ENCODE data around the gene NID2. TPM values are rescaled to one million over a fixed set of nuclear protein-coding genes. Genes with fewer than 3 reads are reported as not detected.

NID2 gene
- total and polyA plus RNA-seq, 4 donors, result 2.3 to 23.3 (median 10.1) TPM

DNA sequence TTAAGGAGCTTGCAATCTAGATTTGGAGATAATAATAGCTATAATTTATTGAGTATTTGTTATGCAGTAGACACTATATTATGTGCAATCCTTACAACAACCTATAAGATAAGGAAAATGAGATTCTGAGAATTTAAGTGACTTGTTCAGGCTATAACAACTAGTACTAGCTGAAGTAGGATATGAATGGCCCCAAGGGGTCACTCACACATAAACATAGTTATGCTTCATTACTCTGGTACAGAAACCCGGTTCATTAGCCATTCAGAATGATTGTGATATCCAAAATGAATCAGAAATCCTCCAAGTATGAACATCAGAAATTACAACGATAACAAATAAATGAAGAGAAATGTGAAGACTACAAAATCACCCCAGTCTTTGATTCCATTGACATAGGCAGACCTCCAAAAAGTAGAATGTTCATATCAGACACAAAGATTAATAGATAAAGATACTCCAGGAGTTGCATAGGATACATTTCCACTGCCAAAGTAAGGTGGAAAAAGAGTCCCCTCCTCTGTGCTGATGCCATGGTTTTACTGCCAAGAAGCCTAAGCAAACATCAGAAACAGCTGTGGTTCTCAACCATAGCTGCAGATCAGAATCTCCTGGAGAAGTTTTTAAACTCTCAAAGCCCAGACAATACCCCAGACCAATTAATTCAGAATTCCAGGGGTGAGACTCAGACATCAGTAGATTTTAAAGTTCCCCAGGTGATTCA, 8.6 kb upstream of the NID2 start:
- no peak overlapping the region for H3K9ac ChIP-seq (ENCODE audit: low read depth in 1 of 2, low read length in 2 of 2)
- no peaks in the 10 kb centered on the region for H3K36me3 ChIP-seq (ENCODE audit: control insufficient read depth in 4 of 4, insufficient read depth in 3 of 4, low read depth in 1 of 4, low read length in 3 of 4)
- peaks cover 0 to 9% (median 2%) of the 10 kb centered on the region in 4 donors for H3K27me3 ChIP-seq (ENCODE audit: control insufficient read depth in 4 of 4, insufficient read depth in 4 of 4, low read length in 3 of 4)
- WGBS, result 50% methylated on average over 2 of the region's 2 CpGs
- no peaks in the 10 kb centered on the region for H3K9me3 ChIP-seq (ENCODE audit: control insufficient read depth in 4 of 4, low read length in 3 of 4)
- DNase-seq (ENCODE audit: low spot score), result no peak
- H3K27ac ChIP-seq (ENCODE audit: low read depth in 1 of 2, low read length in 2 of 2), result no peak overlapping the region
- H3K4me1 ChIP-seq (ENCODE audit: control insufficient read depth in 4 of 4, insufficient read depth in 4 of 4, low read length in 3 of 4), result no peaks in the 10 kb centered on the region
- no peak overlapping the region for H3K4me3 ChIP-seq (ENCODE audit: low read depth in 1 of 3, low read length in 3 of 3)
- TF ChIP-seq, protein P1, sequence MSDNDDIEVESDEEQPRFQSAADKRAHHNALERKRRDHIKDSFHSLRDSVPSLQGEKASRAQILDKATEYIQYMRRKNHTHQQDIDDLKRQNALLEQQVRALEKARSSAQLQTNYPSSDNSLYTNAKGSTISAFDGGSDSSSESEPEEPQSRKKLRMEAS (IDR thresholded peaks at IDR 0.05), result no peak
- no peak for TF ChIP-seq HNF4A (conservative IDR thresholded peaks at IDR 0.05)
- no peak for TF ChIP-seq TAF1 (conservative IDR thresholded peaks at IDR 0.05)
- no peak for TF ChIP-seq EGR1 (IDR thresholded peaks at IDR 0.05; ENCODE audit: low read depth in 2 of 2)
- TF ChIP-seq, protein P2, sequence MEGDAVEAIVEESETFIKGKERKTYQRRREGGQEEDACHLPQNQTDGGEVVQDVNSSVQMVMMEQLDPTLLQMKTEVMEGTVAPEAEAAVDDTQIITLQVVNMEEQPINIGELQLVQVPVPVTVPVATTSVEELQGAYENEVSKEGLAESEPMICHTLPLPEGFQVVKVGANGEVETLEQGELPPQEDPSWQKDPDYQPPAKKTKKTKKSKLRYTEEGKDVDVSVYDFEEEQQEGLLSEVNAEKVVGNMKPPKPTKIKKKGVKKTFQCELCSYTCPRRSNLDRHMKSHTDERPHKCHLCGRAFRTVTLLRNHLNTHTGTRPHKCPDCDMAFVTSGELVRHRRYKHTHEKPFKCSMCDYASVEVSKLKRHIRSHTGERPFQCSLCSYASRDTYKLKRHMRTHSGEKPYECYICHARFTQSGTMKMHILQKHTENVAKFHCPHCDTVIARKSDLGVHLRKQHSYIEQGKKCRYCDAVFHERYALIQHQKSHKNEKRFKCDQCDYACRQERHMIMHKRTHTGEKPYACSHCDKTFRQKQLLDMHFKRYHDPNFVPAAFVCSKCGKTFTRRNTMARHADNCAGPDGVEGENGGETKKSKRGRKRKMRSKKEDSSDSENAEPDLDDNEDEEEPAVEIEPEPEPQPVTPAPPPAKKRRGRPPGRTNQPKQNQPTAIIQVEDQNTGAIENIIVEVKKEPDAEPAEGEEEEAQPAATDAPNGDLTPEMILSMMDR (IDR thresholded peaks at IDR 0.05; ENCODE audit: low read depth, low read length, missing input control), result no peak
- TF ChIP-seq YY1 (IDR thresholded peaks at IDR 0.05), result no peak

DNA sequence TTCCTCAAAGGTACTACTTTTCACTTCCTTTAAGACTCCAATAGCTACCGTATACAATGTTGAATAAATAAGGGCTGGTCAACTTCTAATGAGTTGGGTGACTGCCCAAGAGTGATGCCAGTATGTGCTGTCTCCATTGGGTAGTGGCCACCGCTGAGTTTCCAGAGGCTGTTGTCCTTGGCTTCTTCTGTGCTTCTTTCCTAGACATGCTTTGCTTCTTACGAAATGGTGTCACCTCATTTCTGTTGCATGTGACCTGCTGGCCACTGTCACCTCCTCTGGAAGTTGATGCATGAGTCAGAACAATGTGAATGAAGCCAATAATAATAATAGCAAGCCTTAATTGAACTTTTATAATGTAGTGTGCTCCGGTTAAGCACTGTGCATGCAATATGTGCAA, 7.5 kb upstream of the NID2 start:
- no peak for DNase-seq (ENCODE audit: low spot score)
- H3K27me3 ChIP-seq (ENCODE audit: control insufficient read depth in 4 of 4, insufficient read depth in 4 of 4, low read length in 3 of 4), result peaks cover 2 to 10% (median 3%) of the 10 kb centered on the region in 4 donors
- no peak overlapping the region for H3K27ac ChIP-seq (ENCODE audit: low read depth in 1 of 2, low read length in 2 of 2)
- H3K4me3 ChIP-seq (ENCODE audit: low read depth in 1 of 3, low read length in 3 of 3), result no peak overlapping the region
- H3K9me3 ChIP-seq (ENCODE audit: control insufficient read depth in 4 of 4, low read length in 3 of 4), result no peaks in the 10 kb centered on the region
- no peaks in the 10 kb centered on the region for H3K4me1 ChIP-seq (ENCODE audit: control insufficient read depth in 4 of 4, insufficient read depth in 4 of 4, low read length in 3 of 4)
- TF ChIP-seq, protein P3, sequence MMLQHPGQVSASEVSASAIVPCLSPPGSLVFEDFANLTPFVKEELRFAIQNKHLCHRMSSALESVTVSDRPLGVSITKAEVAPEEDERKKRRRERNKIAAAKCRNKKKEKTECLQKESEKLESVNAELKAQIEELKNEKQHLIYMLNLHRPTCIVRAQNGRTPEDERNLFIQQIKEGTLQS (IDR thresholded peaks at IDR 0.05), result no peak
- no peak for TF ChIP-seq EGR1 (IDR thresholded peaks at IDR 0.05; ENCODE audit: low read depth in 2 of 2)
- TF ChIP-seq, protein P4, sequence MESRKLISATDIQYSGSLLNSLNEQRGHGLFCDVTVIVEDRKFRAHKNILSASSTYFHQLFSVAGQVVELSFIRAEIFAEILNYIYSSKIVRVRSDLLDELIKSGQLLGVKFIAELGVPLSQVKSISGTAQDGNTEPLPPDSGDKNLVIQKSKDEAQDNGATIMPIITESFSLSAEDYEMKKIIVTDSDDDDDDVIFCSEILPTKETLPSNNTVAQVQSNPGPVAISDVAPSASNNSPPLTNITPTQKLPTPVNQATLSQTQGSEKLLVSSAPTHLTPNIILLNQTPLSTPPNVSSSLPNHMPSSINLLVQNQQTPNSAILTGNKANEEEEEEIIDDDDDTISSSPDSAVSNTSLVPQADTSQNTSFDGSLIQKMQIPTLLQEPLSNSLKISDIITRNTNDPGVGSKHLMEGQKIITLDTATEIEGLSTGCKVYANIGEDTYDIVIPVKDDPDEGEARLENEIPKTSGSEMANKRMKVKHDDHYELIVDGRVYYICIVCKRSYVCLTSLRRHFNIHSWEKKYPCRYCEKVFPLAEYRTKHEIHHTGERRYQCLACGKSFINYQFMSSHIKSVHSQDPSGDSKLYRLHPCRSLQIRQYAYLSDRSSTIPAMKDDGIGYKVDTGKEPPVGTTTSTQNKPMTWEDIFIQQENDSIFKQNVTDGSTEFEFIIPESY (IDR thresholded peaks at IDR 0.05), result no peak
- no peak for TF ChIP-seq YY1 (IDR thresholded peaks at IDR 0.05)
- no peak for TF ChIP-seq JUND (IDR thresholded peaks at IDR 0.05)
- TF ChIP-seq, protein P5, sequence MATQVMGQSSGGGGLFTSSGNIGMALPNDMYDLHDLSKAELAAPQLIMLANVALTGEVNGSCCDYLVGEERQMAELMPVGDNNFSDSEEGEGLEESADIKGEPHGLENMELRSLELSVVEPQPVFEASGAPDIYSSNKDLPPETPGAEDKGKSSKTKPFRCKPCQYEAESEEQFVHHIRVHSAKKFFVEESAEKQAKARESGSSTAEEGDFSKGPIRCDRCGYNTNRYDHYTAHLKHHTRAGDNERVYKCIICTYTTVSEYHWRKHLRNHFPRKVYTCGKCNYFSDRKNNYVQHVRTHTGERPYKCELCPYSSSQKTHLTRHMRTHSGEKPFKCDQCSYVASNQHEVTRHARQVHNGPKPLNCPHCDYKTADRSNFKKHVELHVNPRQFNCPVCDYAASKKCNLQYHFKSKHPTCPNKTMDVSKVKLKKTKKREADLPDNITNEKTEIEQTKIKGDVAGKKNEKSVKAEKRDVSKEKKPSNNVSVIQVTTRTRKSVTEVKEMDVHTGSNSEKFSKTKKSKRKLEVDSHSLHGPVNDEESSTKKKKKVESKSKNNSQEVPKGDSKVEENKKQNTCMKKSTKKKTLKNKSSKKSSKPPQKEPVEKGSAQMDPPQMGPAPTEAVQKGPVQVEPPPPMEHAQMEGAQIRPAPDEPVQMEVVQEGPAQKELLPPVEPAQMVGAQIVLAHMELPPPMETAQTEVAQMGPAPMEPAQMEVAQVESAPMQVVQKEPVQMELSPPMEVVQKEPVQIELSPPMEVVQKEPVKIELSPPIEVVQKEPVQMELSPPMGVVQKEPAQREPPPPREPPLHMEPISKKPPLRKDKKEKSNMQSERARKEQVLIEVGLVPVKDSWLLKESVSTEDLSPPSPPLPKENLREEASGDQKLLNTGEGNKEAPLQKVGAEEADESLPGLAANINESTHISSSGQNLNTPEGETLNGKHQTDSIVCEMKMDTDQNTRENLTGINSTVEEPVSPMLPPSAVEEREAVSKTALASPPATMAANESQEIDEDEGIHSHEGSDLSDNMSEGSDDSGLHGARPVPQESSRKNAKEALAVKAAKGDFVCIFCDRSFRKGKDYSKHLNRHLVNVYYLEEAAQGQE (IDR thresholded peaks at IDR 0.05), result no peak
- TF ChIP-seq, protein P2 (IDR thresholded peaks at IDR 0.05; ENCODE audit: low read depth, low read length, missing input control), result no peak
- no peak for TF ChIP-seq RAD21 (IDR thresholded peaks at IDR 0.05)
- no peak for TF ChIP-seq TAF1 (conservative IDR thresholded peaks at IDR 0.05)
- TF ChIP-seq FOXA1 (IDR thresholded peaks at IDR 0.05), result no peak
- no peak for TF ChIP-seq SP1 (IDR thresholded peaks at IDR 0.05)
- TF ChIP-seq, protein P1 (IDR thresholded peaks at IDR 0.05), result no peak
- no peak for TF ChIP-seq HNF4A (conservative IDR thresholded peaks at IDR 0.05)
- no peak for TF ChIP-seq RXRA (IDR thresholded peaks at IDR 0.05)
- TF ChIP-seq NR2F2 (IDR thresholded peaks at IDR 0.05), result no peak
- no peak for TF ChIP-seq FOXA2 (IDR thresholded peaks at IDR 0.05)
- no peak for TF ChIP-seq GABPA (IDR thresholded peaks at IDR 0.05 in 1 of 2, conservative IDR thresholded peaks at IDR 0.05 in 1 of 2)
- no peaks in the 10 kb centered on the region for H3K36me3 ChIP-seq (ENCODE audit: control insufficient read depth in 4 of 4, insufficient read depth in 3 of 4, low read depth in 1 of 4, low read length in 3 of 4)
- no peak overlapping the region for H3K9ac ChIP-seq (ENCODE audit: low read depth in 1 of 2, low read length in 2 of 2)
- WGBS, result 70% methylated on average over 4 of the region's 4 CpGs

Measured in liver (tissue), 9 donors.